SK-N-SH treated with all-trans-retinoic acid at 6 μM for 48 hours (cell line): ENCODE measurements around the gene PDE3A.

Experiments used
- ATAC-seq: fragments of 200-7000 bp; cut with Tn5 transposase; 3 replicates; pipeline ENCODE4 v1.9.1; 2020; ENCODE audit warnings: mild to moderate bottlenecking, moderate library complexity
- ARNTL ChIP-seq: fragments of 450-650 bp; formaldehyde crosslinking; IDR thresholded peaks from 2 replicates; pipeline ENCODE4 v1.5.0; 2020; ENCODE audit warnings: low read depth, mild to moderate bottlenecking, moderate library complexity, borderline replicate concordance
- ESRRG ChIP-seq: fragments of 250-450 bp; sonication (Bioruptor Pico); IDR thresholded peaks from 2 replicates; pipeline ENCODE4 v1.6.1; 2021; ENCODE audit warnings: mild to moderate bottlenecking
- ISL1 ChIP-seq: fragments of 250-450 bp; sonication (Bioruptor Pico); IDR thresholded peaks from 2 replicates; pipeline ENCODE4 v2.1.2; 2022; ENCODE audit warnings: mild to moderate bottlenecking, moderate library complexity
- OSR1 ChIP-seq: fragments of 250-450 bp; sonication (Bioruptor Pico); IDR thresholded peaks from 2 replicates; pipeline ENCODE4 v1.8.0; 2022; ENCODE audit warnings: moderate library complexity, mild to moderate bottlenecking, inconsistent platforms
- PPARA ChIP-seq: fragments of 250-450 bp; sonication (Bioruptor Pico); IDR thresholded peaks from 2 replicates; pipeline ENCODE4 v1.5.0; 2020; ENCODE audit warnings: mild to moderate bottlenecking, borderline replicate concordance
- RARB ChIP-seq: fragments of 250-450 bp; sonication (Bioruptor Pico); IDR thresholded peaks from 2 replicates; pipeline ENCODE4 v1.8.0; 2021; ENCODE audit warnings: mild to moderate bottlenecking, moderate library complexity
- SNAI2 ChIP-seq: fragments of 250-450 bp; sonication (Bioruptor Pico); IDR thresholded peaks from 2 replicates; pipeline ENCODE4 v1.5.0; 2020; ENCODE audit warnings: mild to moderate bottlenecking, moderate library complexity
- TCF4 ChIP-seq: fragments of 250-450 bp; sonication (Bioruptor Pico); IDR thresholded peaks from 2 replicates; pipeline ENCODE4 v1.8.0; 2021; ENCODE audit warnings: mild to moderate bottlenecking, moderate library complexity, borderline replicate concordance
- TOX ChIP-seq: fragments of 250-450 bp; sonication (Bioruptor Pico); IDR thresholded peaks from 2 replicates; pipeline ENCODE4 v1.8.0; 2021; ENCODE audit warnings: mild to moderate bottlenecking, moderate library complexity, borderline replicate concordance
- ZC3H10 ChIP-seq: fragments of 250-450 bp; sonication (Bioruptor Pico); IDR thresholded peaks from 2 replicates; pipeline ENCODE4 v1.5.1; 2021; ENCODE audit warnings: mild to moderate bottlenecking, moderate library complexity
- ZFP30 ChIP-seq: fragments of 450-650 bp; formaldehyde crosslinking; IDR thresholded peaks from 2 replicates; pipeline ENCODE4 v1.5.0; 2022; ENCODE audit warnings: mild to moderate bottlenecking, moderate library complexity
- ZNF70 ChIP-seq: fragments of 450-650 bp; formaldehyde crosslinking; IDR thresholded peaks from 2 replicates; pipeline ENCODE4 v1.5.0; 2020; ENCODE audit warnings: mild to moderate bottlenecking, moderate library complexity
- TF ChIP-seq, protein P1 (sequence below): fragments of 250-450 bp; sonication (Bioruptor Pico); IDR thresholded peaks from 2 replicates; pipeline ENCODE4 v1.5.1; 2020; ENCODE audit warnings: low read depth, mild to moderate bottlenecking, moderate library complexity
- TF ChIP-seq, protein P2 (sequence below): fragments of 250-450 bp; sonication (Bioruptor Pico); IDR thresholded peaks from 2 replicates; pipeline ENCODE4 v1.8.0; 2021; ENCODE audit warnings: low read depth, mild to moderate bottlenecking, moderate library complexity, borderline replicate concordance
- TF ChIP-seq, protein P3 (sequence below): fragments of 250-450 bp; sonication (Bioruptor Pico); IDR thresholded peaks from 2 replicates; pipeline ENCODE4 v1.5.1; 2021; ENCODE audit warnings: mild to moderate bottlenecking, moderate library complexity
- TF ChIP-seq, protein P4 (sequence below): fragments of 250-450 bp; sonication (Bioruptor Pico); IDR thresholded peaks from 2 replicates; pipeline ENCODE4 v1.8.0; 2020; ENCODE audit warnings: mild to moderate bottlenecking, moderate library complexity, borderline replicate concordance
- TF ChIP-seq, protein P5 (sequence below): fragments of 250-450 bp; sonication (Bioruptor Pico); IDR thresholded peaks from 2 replicates; pipeline ENCODE4 v1.5.0; 2020; ENCODE audit warnings: mild to moderate bottlenecking, moderate library complexity

Gene PDE3A

DNA sequence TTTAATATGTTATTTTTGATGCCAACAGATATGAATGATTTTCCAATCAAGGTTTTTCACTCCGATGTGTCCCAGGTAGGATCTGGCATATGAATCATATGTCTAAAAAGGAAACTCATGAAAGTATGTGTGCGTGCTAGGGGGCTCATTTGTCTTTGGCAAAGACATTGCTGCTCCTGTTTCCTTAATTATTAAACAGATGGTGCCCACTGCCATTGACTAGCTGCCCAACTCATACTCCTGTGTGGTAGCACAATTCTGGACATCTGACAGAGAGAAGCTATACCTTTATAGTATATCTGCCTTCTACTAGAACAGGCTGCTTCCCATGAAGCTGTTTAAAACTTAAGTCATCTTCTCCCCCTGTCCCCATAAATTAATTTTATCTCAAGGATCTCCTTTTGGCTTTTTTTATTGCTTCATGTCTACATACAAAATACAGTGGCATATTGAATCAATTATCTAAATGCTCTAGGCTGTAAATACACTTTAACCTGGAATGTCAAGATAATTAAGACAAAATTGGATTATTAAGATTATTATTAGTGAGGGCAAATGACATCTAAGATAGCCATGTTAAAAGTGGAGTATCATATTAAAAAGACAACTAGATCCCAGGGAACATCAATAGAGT lies 1.4 kb upstream of the PDE3A start:
- ATAC-seq: no peak
- peak; percentile 87 for TF ChIP-seq ISL1 (CRISPR knock-in tag)
- 0 out of 2 replicates have a peak, but pooled peaks have one; percentile 45 for TF ChIP-seq TOX (CRISPR knock-in tag)
- TF ChIP-seq, protein P1, sequence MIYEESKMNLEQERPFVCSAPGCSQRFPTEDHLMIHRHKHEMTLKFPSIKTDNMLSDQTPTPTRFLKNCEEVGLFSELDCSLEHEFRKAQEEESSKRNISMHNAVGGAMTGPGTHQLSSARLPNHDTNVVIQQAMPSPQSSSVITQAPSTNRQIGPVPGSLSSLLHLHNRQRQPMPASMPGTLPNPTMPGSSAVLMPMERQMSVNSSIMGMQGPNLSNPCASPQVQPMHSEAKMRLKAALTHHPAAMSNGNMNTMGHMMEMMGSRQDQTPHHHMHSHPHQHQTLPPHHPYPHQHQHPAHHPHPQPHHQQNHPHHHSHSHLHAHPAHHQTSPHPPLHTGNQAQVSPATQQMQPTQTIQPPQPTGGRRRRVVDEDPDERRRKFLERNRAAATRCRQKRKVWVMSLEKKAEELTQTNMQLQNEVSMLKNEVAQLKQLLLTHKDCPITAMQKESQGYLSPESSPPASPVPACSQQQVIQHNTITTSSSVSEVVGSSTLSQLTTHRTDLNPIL (CRISPR knock-in tag): 0 out of 2 replicates have a peak, but pooled peaks have one; percentile 21
- TF ChIP-seq ZFP30 (CRISPR knock-in tag): no peak
- TF ChIP-seq, protein P2, sequence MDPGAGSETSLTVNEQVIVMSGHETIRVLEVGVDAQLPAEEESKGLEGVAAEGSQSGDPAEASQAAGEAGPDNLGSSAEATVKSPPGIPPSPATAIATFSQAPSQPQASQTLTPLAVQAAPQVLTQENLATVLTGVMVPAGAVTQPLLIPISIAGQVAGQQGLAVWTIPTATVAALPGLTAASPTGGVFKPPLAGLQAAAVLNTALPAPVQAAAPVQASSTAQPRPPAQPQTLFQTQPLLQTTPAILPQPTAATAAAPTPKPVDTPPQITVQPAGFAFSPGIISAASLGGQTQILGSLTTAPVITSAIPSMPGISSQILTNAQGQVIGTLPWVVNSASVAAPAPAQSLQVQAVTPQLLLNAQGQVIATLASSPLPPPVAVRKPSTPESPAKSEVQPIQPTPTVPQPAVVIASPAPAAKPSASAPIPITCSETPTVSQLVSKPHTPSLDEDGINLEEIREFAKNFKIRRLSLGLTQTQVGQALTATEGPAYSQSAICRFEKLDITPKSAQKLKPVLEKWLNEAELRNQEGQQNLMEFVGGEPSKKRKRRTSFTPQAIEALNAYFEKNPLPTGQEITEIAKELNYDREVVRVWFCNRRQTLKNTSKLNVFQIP: peak; percentile 52; the same call in 1 of the 2 replicates
- peak; percentile 78 for TF ChIP-seq TCF4 (CRISPR knock-in tag)
- TF ChIP-seq SNAI2 (CRISPR knock-in tag): no peak

DNA sequence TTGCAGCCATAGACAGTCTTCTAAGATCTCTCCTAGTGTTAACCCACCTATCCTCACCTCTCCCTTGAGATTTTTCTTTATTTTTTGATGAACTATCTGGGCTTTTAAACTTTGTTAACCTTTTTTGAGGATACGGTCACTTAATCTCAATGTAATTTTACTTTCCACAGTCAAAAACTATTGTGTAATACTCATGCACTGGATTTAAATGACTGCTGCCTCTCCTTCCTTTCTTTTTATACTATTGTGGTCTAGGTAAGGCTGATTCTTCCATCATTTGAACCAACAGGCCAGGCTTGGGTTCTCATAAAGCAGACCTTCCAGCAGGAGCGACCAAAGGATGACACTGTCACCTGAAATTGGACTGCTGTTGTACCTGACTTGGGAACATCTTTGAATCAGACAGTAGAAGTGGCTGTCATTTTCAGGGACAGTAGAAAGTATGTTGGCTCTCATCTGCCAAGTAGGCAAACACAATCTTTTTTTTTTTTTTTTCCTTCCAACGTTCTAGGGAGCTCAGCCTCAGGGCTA lies 689 bp upstream of the PDE3A start:
- ATAC-seq: no peak
- TF ChIP-seq, protein P3, sequence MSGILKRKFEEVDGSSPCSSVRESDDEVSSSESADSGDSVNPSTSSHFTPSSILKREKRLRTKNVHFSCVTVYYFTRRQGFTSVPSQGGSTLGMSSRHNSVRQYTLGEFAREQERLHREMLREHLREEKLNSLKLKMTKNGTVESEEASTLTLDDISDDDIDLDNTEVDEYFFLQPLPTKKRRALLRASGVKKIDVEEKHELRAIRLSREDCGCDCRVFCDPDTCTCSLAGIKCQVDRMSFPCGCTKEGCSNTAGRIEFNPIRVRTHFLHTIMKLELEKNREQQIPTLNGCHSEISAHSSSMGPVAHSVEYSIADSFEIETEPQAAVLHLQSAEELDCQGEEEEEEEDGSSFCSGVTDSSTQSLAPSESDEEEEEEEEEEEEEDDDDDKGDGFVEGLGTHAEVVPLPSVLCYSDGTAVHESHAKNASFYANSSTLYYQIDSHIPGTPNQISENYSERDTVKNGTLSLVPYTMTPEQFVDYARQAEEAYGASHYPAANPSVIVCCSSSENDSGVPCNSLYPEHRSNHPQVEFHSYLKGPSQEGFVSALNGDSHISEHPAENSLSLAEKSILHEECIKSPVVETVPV (CRISPR knock-in tag): no peak
- TF ChIP-seq ZC3H10 (CRISPR knock-in tag): no peak
- TF ChIP-seq, protein P4, sequence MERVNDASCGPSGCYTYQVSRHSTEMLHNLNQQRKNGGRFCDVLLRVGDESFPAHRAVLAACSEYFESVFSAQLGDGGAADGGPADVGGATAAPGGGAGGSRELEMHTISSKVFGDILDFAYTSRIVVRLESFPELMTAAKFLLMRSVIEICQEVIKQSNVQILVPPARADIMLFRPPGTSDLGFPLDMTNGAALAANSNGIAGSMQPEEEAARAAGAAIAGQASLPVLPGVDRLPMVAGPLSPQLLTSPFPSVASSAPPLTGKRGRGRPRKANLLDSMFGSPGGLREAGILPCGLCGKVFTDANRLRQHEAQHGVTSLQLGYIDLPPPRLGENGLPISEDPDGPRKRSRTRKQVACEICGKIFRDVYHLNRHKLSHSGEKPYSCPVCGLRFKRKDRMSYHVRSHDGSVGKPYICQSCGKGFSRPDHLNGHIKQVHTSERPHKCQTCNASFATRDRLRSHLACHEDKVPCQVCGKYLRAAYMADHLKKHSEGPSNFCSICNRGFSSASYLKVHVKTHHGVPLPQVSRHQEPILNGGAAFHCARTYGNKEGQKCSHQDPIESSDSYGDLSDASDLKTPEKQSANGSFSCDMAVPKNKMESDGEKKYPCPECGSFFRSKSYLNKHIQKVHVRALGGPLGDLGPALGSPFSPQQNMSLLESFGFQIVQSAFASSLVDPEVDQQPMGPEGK: no peak
- TF ChIP-seq, protein P2: no peak
- no peak for TF ChIP-seq PPARA (CRISPR knock-in tag)
- TF ChIP-seq ARNTL: no peak
- TF ChIP-seq, protein P5, sequence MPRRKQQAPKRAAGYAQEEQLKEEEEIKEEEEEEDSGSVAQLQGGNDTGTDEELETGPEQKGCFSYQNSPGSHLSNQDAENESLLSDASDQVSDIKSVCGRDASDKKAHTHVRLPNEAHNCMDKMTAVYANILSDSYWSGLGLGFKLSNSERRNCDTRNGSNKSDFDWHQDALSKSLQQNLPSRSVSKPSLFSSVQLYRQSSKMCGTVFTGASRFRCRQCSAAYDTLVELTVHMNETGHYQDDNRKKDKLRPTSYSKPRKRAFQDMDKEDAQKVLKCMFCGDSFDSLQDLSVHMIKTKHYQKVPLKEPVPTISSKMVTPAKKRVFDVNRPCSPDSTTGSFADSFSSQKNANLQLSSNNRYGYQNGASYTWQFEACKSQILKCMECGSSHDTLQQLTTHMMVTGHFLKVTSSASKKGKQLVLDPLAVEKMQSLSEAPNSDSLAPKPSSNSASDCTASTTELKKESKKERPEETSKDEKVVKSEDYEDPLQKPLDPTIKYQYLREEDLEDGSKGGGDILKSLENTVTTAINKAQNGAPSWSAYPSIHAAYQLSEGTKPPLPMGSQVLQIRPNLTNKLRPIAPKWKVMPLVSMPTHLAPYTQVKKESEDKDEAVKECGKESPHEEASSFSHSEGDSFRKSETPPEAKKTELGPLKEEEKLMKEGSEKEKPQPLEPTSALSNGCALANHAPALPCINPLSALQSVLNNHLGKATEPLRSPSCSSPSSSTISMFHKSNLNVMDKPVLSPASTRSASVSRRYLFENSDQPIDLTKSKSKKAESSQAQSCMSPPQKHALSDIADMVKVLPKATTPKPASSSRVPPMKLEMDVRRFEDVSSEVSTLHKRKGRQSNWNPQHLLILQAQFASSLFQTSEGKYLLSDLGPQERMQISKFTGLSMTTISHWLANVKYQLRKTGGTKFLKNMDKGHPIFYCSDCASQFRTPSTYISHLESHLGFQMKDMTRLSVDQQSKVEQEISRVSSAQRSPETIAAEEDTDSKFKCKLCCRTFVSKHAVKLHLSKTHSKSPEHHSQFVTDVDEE (CRISPR knock-in tag): no peak
- TF ChIP-seq ZFP30 (CRISPR knock-in tag): no peak
- no peak for TF ChIP-seq ZNF70 (CRISPR knock-in tag)
- TF ChIP-seq SNAI2 (CRISPR knock-in tag): no peak
- TF ChIP-seq RARB: no peak
- TF ChIP-seq, protein P1 (CRISPR knock-in tag): no peak
- no peak for TF ChIP-seq OSR1
- TF ChIP-seq ESRRG (CRISPR knock-in tag): no peak
